Camera-type eye (tissue), 1 donor: ENCODE results near the gene AMBP. TPM values are rescaled to one million over a fixed set of nuclear protein-coding genes. Genes with fewer than 3 reads are reported as not detected.

Experiments
- total RNA-seq: library from RNA; depleted of rRNA; stranded (reverse); fragments of >200 nt; gene quantifications from one replicate; pipeline ENCODE4 v1.2.3, GENCODE V29; 2014

The AMBP gene
- total RNA-seq, result not detected

GRCh38 chr9:114078021-114078780 is at the start of gene AMBP:
AMBP (minus strand) TSS chr9:114078300; CDS start chr9:114078209, 91 bp downstream.

GRCh38 chr9:114098936-114099668 is 21.0 kb upstream of the AMBP start, which contains the start of gene KIF12:
KIF12 (minus strand) TSS chr9:114099292; CDS start chr9:114099276, 16 bp downstream.

Other genes with a start within 250 kb of the AMBP start
- gene ZNF618, start 202.0 kb downstream of the AMBP start, total RNA-seq, result 29.5 TPM
- gene KIF12, start 21.0 kb upstream of the AMBP start, total RNA-seq, result 0.93 TPM
- 34.6 TPM for gene COL27A1, start 77.2 kb upstream of the AMBP start, total RNA-seq
- not detected for gene ORM1, start 244.8 kb upstream of the AMBP start, total RNA-seq